HG03439 (cell line): Measurements from ENCODE around the gene DMPK.

Source experiments
- ATAC-seq: cut with Tn5 transposase; IDR thresholded peaks from one replicate; pipeline ENCODE4 v1.9.1; 2021; ENCODE audit warnings: mild to moderate bottlenecking, moderate library complexity; ENCODE audit not compliant: unreplicated experiment

The DMPK gene, protein sequence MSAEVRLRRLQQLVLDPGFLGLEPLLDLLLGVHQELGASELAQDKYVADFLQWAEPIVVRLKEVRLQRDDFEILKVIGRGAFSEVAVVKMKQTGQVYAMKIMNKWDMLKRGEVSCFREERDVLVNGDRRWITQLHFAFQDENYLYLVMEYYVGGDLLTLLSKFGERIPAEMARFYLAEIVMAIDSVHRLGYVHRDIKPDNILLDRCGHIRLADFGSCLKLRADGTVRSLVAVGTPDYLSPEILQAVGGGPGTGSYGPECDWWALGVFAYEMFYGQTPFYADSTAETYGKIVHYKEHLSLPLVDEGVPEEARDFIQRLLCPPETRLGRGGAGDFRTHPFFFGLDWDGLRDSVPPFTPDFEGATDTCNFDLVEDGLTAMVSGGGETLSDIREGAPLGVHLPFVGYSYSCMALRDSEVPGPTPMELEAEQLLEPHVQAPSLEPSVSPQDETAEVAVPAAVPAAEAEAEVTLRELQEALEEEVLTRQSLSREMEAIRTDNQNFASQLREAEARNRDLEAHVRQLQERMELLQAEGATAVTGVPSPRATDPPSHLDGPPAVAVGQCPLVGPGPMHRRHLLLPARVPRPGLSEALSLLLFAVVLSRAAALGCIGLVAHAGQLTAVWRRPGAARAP

DNA sequence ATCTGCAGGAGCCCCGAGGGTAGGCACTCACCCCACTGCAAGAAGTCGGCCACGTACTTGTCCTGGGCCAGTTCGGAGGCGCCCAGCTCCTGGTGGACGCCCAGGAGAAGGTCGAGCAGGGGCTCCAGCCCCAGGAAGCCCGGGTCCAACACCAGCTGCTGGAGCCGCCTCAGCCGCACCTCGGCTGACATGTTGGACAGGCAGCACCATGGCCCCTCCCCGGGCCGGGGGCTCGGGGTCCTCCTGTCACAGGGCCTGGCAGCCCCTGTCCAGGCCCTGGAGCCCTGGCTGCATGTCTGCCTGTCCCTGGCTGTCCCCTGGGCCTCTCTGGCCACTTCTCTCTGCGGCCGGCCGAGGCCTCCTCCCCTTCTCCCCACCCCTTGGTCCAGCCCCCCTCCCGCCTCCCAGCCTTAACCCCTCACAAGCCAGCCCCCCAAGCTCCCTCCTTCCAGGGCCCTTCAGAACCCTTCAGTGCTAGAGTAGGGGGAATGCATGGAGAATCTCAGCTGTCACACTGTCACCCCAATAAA is at the start of gene DMPK:
DMPK (minus strand) TSS at position 329 of the 530 bp plus-strand sequence; CDS start at position 191, 138 bp downstream.
- no peak for ATAC-seq

- no peak for ATAC-seq
These were observed 46.7 kb upstream of the DMPK start for GRCh38 chr19:45828945-45829344.

GRCh38 chr19:45828523-45828922 is 46.2 kb upstream of the DMPK start:
- ATAC-seq = no peak

GRCh38 chr19:45827459-45828093 is 45.3 kb upstream of the DMPK start:
- no peak for ATAC-seq

DNA sequence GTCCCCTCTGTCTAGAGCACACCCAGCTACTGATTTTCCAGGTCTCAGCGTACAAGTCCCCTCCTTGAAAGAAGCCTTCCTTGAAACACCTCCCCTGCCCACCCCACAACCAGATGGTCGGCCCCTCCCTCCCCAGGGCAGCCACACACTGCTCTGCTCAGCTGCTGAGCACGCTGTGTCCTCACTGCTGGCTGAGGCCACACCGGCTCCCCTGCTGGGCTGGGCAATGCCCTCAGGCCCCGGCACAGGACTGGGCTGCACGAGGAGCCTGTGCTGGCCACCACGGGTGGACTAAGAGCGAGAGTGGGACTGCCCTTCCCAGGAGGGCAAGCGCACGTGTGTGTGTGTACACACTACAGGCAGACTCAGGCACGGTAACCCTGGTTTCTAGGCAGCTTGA is 44.6 kb upstream of the DMPK start:
- ATAC-seq = no peak

- no peak for ATAC-seq
These were observed 43.9 kb upstream of the DMPK start for GRCh38 chr19:45825917-45826893.

DNA sequence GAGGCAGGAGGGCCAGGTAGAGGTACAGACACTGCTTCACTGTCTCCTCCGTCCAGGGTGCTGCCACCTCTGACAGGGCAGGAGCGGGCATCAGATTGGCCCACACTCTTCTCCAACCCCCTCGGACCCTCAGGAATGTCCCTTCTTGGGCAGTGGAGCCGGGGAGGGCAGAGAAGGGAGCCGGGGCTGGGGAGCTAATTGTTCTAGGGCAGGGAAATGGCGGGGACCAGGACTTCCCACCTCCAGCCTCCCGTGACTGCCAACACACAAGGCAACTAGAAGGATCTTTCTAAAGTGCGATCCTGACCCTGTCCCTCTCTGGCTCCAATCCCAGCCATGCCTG is 42.9 kb upstream of the DMPK start:
- no peak for ATAC-seq

- no peak for ATAC-seq
These were observed 42.4 kb upstream of the DMPK start for GRCh38 chr19:45824531-45825262.

GRCh38 chr19:45824041-45824471 is 41.8 kb upstream of the DMPK start:
- ATAC-seq = no peak

GRCh38 chr19:45823182-45823581 is 40.9 kb upstream of the DMPK start:
- no peak for ATAC-seq

- no peak for ATAC-seq
These were observed 40.4 kb upstream of the DMPK start for GRCh38 chr19:45822716-45823115.

- ATAC-seq = no peak
These were observed 39.3 kb upstream of the DMPK start for GRCh38 chr19:45821570-45821969.

- no peak for ATAC-seq
These were observed 38.8 kb upstream of the DMPK start for GRCh38 chr19:45821103-45821521.

DNA sequence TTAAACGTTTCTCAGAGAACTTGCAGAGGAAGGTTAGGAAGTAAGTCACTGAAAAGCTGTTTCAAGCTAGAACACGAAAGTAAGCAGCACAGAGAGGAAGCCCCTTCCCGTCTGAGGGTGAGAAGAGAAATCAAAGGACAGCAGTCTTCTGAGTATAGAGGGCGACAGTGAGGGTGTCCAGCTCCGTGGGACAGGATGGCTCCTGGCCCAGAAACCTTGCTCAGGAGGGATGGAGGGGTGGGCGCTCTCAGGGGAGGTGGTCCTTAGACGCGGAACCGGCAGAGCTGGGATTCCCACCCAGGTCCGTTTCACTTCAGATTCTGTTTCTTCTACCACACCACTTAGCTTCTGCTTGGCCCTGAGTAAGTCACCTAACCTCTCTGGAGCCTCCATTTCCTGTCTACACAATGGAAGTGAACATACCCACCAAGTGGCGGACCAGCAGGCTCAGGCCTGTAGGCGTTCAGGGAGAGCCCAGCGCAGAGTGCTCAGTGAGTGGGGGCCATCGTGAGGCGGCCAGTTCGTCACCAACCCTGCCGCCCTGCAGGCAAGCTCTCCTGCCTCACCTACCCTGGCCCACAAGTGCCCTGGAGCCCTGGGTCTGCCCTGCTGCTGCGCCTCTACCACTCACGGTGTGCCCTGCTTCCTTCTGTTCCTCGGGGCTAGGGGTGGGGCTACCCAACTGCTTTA is 38.3 kb upstream of the DMPK start:
- ATAC-seq = no peak

DNA sequence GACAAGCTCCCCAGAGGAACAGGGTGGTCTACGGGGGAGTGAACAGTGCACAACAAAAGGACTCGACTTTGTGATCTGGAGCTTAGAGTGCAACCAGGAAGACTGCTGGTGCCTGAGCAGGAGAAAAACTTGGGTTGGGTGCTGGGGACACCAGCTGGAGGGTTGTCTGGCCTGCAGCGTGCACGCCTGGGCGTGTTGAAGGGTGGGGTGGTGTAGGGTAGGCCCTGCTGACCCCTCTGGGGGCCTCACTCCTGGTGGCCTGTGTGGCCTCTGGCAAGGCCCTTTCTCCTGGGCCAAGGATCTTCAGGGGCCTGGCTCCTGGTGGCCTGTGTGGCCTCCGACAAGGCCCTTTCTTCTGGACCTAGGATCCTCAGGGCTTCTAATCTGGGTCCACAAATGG is 37.5 kb upstream of the DMPK start:
- no peak for ATAC-seq

DNA sequence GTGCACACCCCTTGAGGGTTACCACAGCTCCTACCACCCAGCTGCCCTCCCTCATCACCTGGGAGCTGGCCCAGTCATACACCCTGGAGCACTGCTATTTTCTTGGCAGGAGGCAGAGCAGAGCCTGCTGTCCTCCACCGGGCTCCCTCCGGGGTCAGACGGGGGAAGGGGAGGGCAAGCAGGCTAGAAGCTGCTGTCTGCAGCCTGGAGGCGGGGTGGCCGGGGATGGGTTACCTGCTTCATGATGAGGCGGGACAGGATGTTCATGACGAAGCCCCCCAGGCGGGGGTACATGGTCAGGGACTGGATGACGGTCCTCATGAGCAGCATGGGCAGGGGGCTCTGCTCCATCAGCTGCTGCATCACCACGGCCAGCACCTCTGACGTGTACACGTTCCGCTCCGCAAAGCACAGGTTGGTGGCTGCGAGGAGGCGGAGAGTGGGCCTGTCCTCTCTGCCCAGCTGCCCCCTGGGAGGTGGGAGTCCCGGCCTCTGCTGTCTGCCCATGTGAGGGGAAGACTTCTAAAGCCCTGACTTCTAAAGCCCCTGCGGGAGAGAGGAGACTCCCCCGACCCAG is 35.5 kb upstream of the DMPK start:
- no peak for ATAC-seq

- no peak for ATAC-seq
These were observed 34.9 kb upstream of the DMPK start for GRCh38 chr19:45817010-45817724.

GRCh38 chr19:45816236-45817009 is 34.1 kb upstream of the DMPK start:
- no peak for ATAC-seq
